HG02678 (cell line): ENCODE measurements around the gene ITGBL1.
A peak's percentile ranks its signal among the peaks of the same experiment; 100 is the strongest.

ENCODE experiments used
- ATAC-seq: cut with Tn5 transposase; IDR thresholded peaks from one replicate; pipeline ENCODE4 v1.9.1; 2021; ENCODE audit warnings: mild to moderate bottlenecking, moderate library complexity; ENCODE audit not compliant: unreplicated experiment

ITGBL1 gene

GRCh38 chr13:101452519-101453485, at the start of gene ITGBL1:
Gene ITGBL1, plus strand, starts transcription at chr13:101452675. Its CDS starts 159 bp downstream, at chr13:101452834.
- peak; percentile 78 for ATAC-seq

- no peak for ATAC-seq
These were observed 45.7 kb upstream of the ITGBL1 start for GRCh38 chr13:101406791-101407190.

GRCh38 chr13:101408154-101408553, 44.3 kb upstream of the ITGBL1 start:
- ATAC-seq, result no peak

- no peak for ATAC-seq
These were observed 43.4 kb upstream of the ITGBL1 start for GRCh38 chr13:101408992-101409656.

- no peak for ATAC-seq
These were observed 40.4 kb upstream of the ITGBL1 start for GRCh38 chr13:101412076-101412475.

- ATAC-seq, result no peak
These were observed 36.9 kb upstream of the ITGBL1 start for GRCh38 chr13:101415358-101416174.

GRCh38 chr13:101416181-101417042, 36.1 kb upstream of the ITGBL1 start, which contains the start of gene NALCN:
Gene NALCN, minus strand, starts transcription at chr13:101416508. Its CDS starts 17,382 bp downstream, at chr13:101399126.
- no peak for ATAC-seq

GRCh38 chr13:101417043-101417406, 35.5 kb upstream of the ITGBL1 start:
- no peak for ATAC-seq

- ATAC-seq, result no peak
These were observed 35.0 kb upstream of the ITGBL1 start for GRCh38 chr13:101417501-101417900.

- ATAC-seq, result no peak
These were observed 28.6 kb upstream of the ITGBL1 start for GRCh38 chr13:101423872-101424271.

GRCh38 chr13:101424381-101425155, 27.9 kb upstream of the ITGBL1 start:
- no peak for ATAC-seq

GRCh38 chr13:101425156-101425471, 27.4 kb upstream of the ITGBL1 start:
- no peak for ATAC-seq

- no peak for ATAC-seq
These were observed 26.9 kb upstream of the ITGBL1 start for GRCh38 chr13:101425623-101426022.

- ATAC-seq, result no peak
These were observed 22.7 kb upstream of the ITGBL1 start for GRCh38 chr13:101429733-101430132.

GRCh38 chr13:101433895-101434294, 18.6 kb upstream of the ITGBL1 start:
- no peak for ATAC-seq

- no peak for ATAC-seq
These were observed 18.0 kb upstream of the ITGBL1 start for GRCh38 chr13:101434486-101434885.

- no peak for ATAC-seq
These were observed 4.6 kb upstream of the ITGBL1 start for GRCh38 chr13:101447852-101448251.

- no peak for ATAC-seq
These were observed 2.4 kb upstream of the ITGBL1 start for GRCh38 chr13:101449790-101450748.
